Immature natural killer cell (primary cell): Measurements from ENCODE around the gene LAMB1. TPM values are rescaled to one million over a fixed set of nuclear protein-coding genes. Genes with fewer than 3 reads are reported as not detected.
A peak's percentile ranks its signal among the peaks of the same experiment; 100 is the strongest.
"Not testable (repeated sequence)": the region's sequence is repeated elsewhere in the genome, so short reads cannot be mapped to it uniquely, and the experiment has no call there.

ENCODE experiments used
- DNase-seq, 3 donors: peaks; one replicate each; pipeline ENCODE4 v3.0.0; 2022; ENCODE audit warnings: mixed read lengths in 1 of 3
- H3K27ac Mint-ChIP-seq, 6 donors: one replicate each; pipeline ENCODE4 v1.8.0; 2020; ENCODE audit warnings: mixed read lengths in 6 of 6, mild to moderate bottlenecking in 5 of 6, inconsistent platforms in 4 of 6, moderate library complexity in 3 of 6
- H3K27me3 Mint-ChIP-seq, 3 donors: one replicate each; pipeline ENCODE4 v1.8.0; 2020 to 2021; ENCODE audit warnings: low read depth in 3 of 3, mild to moderate bottlenecking in 3 of 3, mixed read lengths in 3 of 3, moderate library complexity in 3 of 3, inconsistent platforms in 1 of 3
- H3K36me3 Mint-ChIP-seq, 3 donors: one replicate each; pipeline ENCODE4 v1.8.0; 2020; ENCODE audit warnings: mixed read lengths in 3 of 3, inconsistent platforms in 2 of 3, mild to moderate bottlenecking in 2 of 3
- H3K4me1 Mint-ChIP-seq, 2 donors: one replicate each; pipeline ENCODE4 v1.8.0; 2020; ENCODE audit warnings: inconsistent platforms in 2 of 2, mild to moderate bottlenecking in 2 of 2, mixed read lengths in 2 of 2, moderate library complexity in 1 of 2
- H3K4me3 Mint-ChIP-seq, 5 donors: one replicate each; pipeline ENCODE4 v1.8.0; 2020; ENCODE audit warnings: mild to moderate bottlenecking in 5 of 5, mixed read lengths in 5 of 5, inconsistent platforms in 3 of 5, moderate library complexity in 3 of 5
- H3K9me3 Mint-ChIP-seq, 6 donors: one replicate each; pipeline ENCODE4 v1.8.0; 2020; ENCODE audit warnings: mild to moderate bottlenecking in 6 of 6, mixed read lengths in 6 of 6, inconsistent platforms in 4 of 6, moderate library complexity in 3 of 6
- polyA plus RNA-seq, 3 donors: library from polyadenylated mRNA; unstranded; fragments of 300-500 nt; fragmentation: Illumina TruSeq; gene quantifications; one replicate each; pipeline ENCODE4 v1.2.3, GENCODE V29; 2021

Gene LAMB1
- polyA plus RNA-seq, 3 donors from 2014 or later, result 0.77 TPM; not detected in 2

GRCh38 chr7:107914831-107915230 lies 88.1 kb downstream of the LAMB1 start:
- Mint-ChIP-seq H3K36me3 (peaks cover 35 to 78% (median 63%) of the 10 kb centered on the region in 3 donors), H3K9me3 (no peaks in the 10 kb centered on the region), H3K27me3 (peaks cover 0 to 2% (median 0%) of the 10 kb centered on the region in 3 donors), H3K4me1 (peaks cover 8 to 47% of the 10 kb centered on the region in 2 donors), H3K4me3 (no peak overlapping the region), H3K27ac (peak overlapping the region in 2 of 6 donors; percentile 24 to 68)
- no peak for DNase-seq

GRCh38 chr7:107913851-107914250 lies 89.1 kb downstream of the LAMB1 start:
- no peak for DNase-seq
- Mint-ChIP-seq H3K4me1 (peaks cover 8 to 47% of the 10 kb centered on the region in 2 donors), H3K4me3 (no peak overlapping the region), H3K9me3 (no peaks in the 10 kb centered on the region), H3K27me3 (peaks cover 0 to 2% (median 0%) of the 10 kb centered on the region in 3 donors), H3K36me3 (peaks cover 36 to 77% (median 68%) of the 10 kb centered on the region in 3 donors), H3K27ac (peak overlapping the region in 2 of 6 donors; percentile 2 to 68)

DNA sequence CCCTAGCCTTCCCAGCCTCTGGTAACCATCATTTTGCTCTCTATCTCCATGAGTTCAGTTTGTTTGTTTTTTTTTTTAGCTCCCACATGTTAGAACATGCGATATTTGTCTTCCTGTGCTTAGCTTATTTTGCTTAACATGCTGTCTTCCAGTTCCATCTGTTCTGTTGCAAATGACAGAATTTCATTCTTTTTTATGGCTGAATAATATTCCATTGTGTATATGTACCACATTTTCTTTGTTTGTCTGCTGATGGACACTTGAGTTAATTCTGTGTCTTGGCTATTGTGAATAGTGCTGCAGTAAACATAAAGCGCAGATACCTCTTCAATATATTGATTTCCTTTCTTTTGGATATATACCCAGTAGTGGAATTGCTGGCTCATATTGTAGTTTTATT lies 91.0 kb downstream of the LAMB1 start:
- no peak for DNase-seq
- H3K27me3 Mint-ChIP-seq, result peaks cover 0 to 2% (median 0%) of the 10 kb centered on the region in 3 donors
- H3K36me3 Mint-ChIP-seq, result peaks cover 38 to 69% (median 57%) of the 10 kb centered on the region in 3 donors
- H3K4me1 Mint-ChIP-seq, result peaks cover 8 to 47% of the 10 kb centered on the region in 2 donors
- no peak overlapping the region for H3K4me3 Mint-ChIP-seq
- no peak overlapping the region for H3K27ac Mint-ChIP-seq
- H3K9me3 Mint-ChIP-seq, result no peaks in the 10 kb centered on the region

DNA sequence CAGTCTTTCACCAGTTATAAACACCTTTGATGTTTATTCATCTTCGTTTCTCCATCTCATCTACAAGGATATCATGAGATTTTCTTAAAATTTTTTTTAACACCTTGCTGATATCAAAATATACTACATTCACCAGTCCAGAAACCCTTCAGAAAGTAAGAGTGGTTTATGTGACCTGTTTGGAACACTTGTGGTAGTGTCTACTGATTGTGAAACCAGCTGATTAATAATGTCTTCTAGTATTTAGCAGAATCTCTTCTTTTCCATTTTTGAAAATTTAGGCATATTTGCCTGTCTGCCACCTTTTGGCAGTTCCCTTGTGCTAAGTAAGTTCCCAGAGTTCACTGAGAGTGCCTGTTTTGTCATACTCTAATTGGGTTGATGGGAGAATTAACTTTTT lies 93.5 kb downstream of the LAMB1 start:
- Mint-ChIP-seq H3K4me1 (peaks cover 8 to 40% of the 10 kb centered on the region in 2 donors), H3K36me3 (peaks cover 33 to 65% (median 56%) of the 10 kb centered on the region in 3 donors), H3K9me3 (no peaks in the 10 kb centered on the region), H3K27me3 (peaks cover 0 to 2% (median 0%) of the 10 kb centered on the region in 3 donors), H3K4me3 (no peak overlapping the region), H3K27ac (no peak overlapping the region)
- DNase-seq, result no peak

DNA sequence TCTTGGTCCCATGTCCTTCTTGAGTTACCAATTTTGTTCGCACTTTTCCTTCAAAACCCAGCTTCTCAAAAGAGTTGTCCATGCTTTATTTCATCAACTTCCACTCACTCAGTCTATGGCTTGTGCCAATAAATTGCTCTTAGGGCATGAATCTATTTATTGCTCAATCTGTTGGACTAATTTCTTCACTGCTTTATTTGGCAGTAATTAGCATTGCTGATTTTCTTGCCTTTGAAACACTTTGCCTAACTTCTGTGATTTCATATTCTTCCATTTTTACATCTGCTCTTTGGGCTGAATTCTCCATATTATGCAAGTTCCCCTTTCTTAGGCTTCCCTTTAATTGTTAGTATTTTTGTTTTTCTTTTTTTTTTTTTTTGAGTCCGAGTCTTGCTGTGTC lies 95.2 kb downstream of the LAMB1 start:
- no peaks in the 10 kb centered on the region for H3K9me3 Mint-ChIP-seq
- peaks cover 0 to 2% (median 0%) of the 10 kb centered on the region in 3 donors for H3K27me3 Mint-ChIP-seq
- peak overlapping the region in 1 of 6 donors; percentile 31 for H3K27ac Mint-ChIP-seq
- H3K36me3 Mint-ChIP-seq, result peaks cover 41 to 60% (median 53%) of the 10 kb centered on the region in 3 donors
- DNase-seq, result no peak
- no peak overlapping the region for H3K4me3 Mint-ChIP-seq
- peaks cover 0 to 29% of the 10 kb centered on the region in 2 donors for H3K4me1 Mint-ChIP-seq

DNA sequence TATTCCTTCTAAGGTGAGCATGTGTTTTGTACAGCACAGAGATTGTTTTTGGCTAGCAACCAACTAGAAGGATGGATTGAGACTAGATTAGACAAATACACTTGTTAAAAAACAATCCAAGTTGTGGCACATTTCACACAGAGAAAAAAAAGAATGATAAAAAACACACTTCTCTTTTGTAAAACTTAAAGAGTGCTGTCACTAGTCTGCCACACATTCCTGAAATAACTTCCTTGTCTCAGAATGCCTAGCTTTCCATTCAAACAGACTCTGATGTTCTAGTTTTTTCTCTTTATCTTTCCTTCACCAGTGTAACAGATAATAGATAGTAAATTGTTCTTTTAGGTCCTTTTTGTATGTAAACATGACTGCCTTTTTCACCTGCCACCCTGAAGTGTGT lies 100.6 kb downstream of the LAMB1 start:
- H3K4me3 Mint-ChIP-seq, result no peak overlapping the region
- H3K9me3 Mint-ChIP-seq, result no peaks in the 10 kb centered on the region
- DNase-seq, result no peak
- H3K27me3 Mint-ChIP-seq, result no peaks in the 10 kb centered on the region
- peaks cover 17 to 22% (median 19%) of the 10 kb centered on the region in 3 donors for H3K36me3 Mint-ChIP-seq
- H3K4me1 Mint-ChIP-seq, result peaks cover 17 to 40% of the 10 kb centered on the region in 2 donors
- peak overlapping the region in 1 of 6 donors; percentile 58 for H3K27ac Mint-ChIP-seq

DNA sequence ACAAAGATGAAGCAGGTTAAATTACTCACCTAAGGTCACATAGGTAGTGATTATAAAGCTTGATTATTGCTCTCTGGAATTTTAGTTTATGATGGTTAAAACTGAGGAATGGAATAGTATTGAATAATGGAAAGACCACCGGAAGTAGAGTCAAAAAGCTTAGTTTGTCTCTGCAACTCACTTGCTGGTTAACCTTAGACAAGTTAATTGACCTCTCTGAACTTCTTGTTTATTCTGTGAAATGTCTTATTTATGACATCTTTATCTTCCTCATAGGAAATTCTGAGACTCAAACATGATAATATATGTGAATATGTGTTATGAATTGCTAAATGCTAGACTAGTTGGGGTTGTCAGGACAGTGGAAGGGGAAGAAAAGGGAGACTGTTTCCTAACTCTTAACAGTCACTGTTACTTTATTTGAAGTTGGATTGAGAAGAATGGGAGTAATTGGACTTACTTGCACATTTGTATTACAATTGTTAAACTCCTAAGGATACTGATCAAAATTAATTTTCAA lies 102.4 kb downstream of the LAMB1 start:
- Mint-ChIP-seq H3K4me1 (peaks cover 32 to 58% of the 10 kb centered on the region in 2 donors), H3K27me3 (no peaks in the 10 kb centered on the region), H3K9me3 (no peaks in the 10 kb centered on the region), H3K4me3 (no peak overlapping the region), H3K36me3 (peaks cover 7 to 16% (median 15%) of the 10 kb centered on the region in 3 donors), H3K27ac (peak overlapping the region in 3 of 6 donors; percentile 12 to 55 (median 24))
- no peak for DNase-seq

GRCh38 chr7:107898997-107899594 lies 103.9 kb downstream of the LAMB1 start:
- Mint-ChIP-seq H3K36me3 (peaks cover 7 to 15% (median 11%) of the 10 kb centered on the region in 3 donors), H3K27me3 (no peaks in the 10 kb centered on the region), H3K9me3 (no peaks in the 10 kb centered on the region), H3K27ac (peak overlapping the region in 2 of 6 donors; percentile 25 to 36), H3K4me3 (no peak overlapping the region), H3K4me1 (peaks cover 45 to 73% of the 10 kb centered on the region in 2 donors)
- DNase-seq, result no peak

GRCh38 chr7:107892367-107892741 lies 110.6 kb downstream of the LAMB1 start:
- not testable (repeated sequence) for H3K36me3 Mint-ChIP-seq, DNase-seq, H3K9me3 Mint-ChIP-seq
- H3K27me3 Mint-ChIP-seq, result peaks cover 2 to 10% (median 8%) of the 10 kb centered on the region in 3 donors
- H3K4me3 Mint-ChIP-seq, result peak overlapping the region; percentile 95 to 100 (median 98)
- H3K4me1 Mint-ChIP-seq, result peaks cover 60 to 75% of the 10 kb centered on the region in 2 donors
- H3K27ac Mint-ChIP-seq, result peak overlapping the region; percentile 97 to 100 (median 100)

- H3K36me3 Mint-ChIP-seq, result peaks cover 0 to 3% (median 0%) of the 10 kb centered on the region in 3 donors
Observed at GRCh38 chr7:107891636-107892366, 111.2 kb downstream of the LAMB1 start.

DNA sequence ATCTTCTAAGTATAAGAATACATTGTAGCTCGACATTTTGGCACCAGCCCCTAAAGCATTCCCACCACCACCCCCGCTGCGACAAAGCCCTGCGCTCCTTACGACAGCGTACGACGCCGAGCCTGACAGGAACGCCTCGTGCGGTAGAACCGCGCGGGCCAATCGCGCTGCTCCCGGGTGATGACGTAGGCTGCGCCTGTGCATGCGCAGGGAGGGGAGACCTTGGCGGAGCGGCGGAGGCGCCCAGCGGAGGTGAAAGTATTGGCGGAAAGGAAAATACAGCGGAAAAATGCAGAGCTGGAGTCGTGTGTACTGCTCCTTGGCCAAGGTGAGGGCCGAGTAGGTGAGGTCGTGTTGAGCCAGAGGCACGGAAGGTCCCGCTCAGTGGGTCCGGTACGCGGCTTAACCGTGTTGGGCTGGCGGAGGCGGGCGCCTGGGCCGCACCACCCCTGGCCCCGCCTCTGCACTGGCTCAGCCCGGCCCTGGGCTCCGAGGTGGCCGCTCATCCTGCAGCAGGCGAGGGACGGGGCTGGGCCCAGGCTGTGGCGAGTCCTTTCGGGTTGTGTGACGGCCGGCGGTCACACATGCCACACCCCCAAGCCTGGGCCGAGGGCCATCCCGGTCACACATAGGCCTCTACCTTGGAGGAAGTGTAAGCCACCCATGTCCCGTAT lies 111.9 kb downstream of the LAMB1 start, which contains the start of gene DLD:
DLD (plus strand) TSS at position 222 of the 674 bp plus-strand sequence; CDS start at position 290, 68 bp downstream.
- peaks cover 0 to 3% (median 0%) of the 10 kb centered on the region in 3 donors for H3K36me3 Mint-ChIP-seq
- peaks cover 6 to 10% (median 8%) of the 10 kb centered on the region in 3 donors for H3K27me3 Mint-ChIP-seq
- H3K9me3 Mint-ChIP-seq, result no peaks in the 10 kb centered on the region
- peaks cover 51 to 62% of the 10 kb centered on the region in 2 donors for H3K4me1 Mint-ChIP-seq
- DNase-seq, result peak; percentile 92 to 94 (median 93)
- peak within 1 kb of the TSS; percentile 97 to 100 (median 100) for H3K27ac Mint-ChIP-seq
- peak within 1 kb of the TSS; percentile 95 to 100 (median 98) for H3K4me3 Mint-ChIP-seq

More at GRCh38 chr7:107891636-107892366, 111.2 kb downstream of the LAMB1 start:
- DNase-seq, result no peak
- H3K27me3 Mint-ChIP-seq, result peaks cover 2 to 10% (median 8%) of the 10 kb centered on the region in 3 donors
- peaks cover 56 to 69% of the 10 kb centered on the region in 2 donors for H3K4me1 Mint-ChIP-seq
- peak overlapping the region; percentile 95 to 100 (median 98) for H3K4me3 Mint-ChIP-seq
- peak overlapping the region; percentile 97 to 100 (median 100) for H3K27ac Mint-ChIP-seq
- no peaks in the 10 kb centered on the region for H3K9me3 Mint-ChIP-seq

DNA sequence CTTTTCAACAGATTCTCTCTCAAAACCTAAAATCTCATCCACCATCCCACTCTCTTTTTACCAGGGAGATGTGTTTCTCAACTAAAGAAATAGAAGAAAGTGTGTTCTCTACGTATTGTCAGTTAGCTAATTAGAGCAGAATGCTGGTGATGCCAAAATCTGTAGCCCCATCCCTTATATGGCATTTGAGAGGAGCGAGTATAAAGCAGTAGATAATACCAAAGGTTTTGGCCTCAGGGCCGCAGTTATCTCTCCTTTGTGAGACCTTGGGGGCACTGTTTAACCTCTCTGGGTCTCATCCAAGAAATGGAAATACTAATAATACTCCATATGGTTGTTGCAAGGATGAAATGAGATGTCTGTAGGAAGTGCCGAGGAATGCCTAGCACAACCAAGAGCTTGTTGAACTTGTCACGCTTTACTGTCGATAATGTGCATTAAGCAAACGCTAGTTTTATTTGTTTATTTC lies 112.4 kb downstream of the LAMB1 start:
- H3K27me3 Mint-ChIP-seq, result peaks cover 8 to 13% (median 11%) of the 10 kb centered on the region in 3 donors
- no peaks in the 10 kb centered on the region for H3K9me3 Mint-ChIP-seq
- peaks cover 0 to 3% (median 0%) of the 10 kb centered on the region in 3 donors for H3K36me3 Mint-ChIP-seq
- no peak for DNase-seq
- H3K4me1 Mint-ChIP-seq, result peaks cover 45 to 56% of the 10 kb centered on the region in 2 donors
- peak overlapping the region; percentile 95 to 100 (median 98) for H3K4me3 Mint-ChIP-seq
- H3K27ac Mint-ChIP-seq, result peak overlapping the region; percentile 97 to 100 (median 100)

DNA sequence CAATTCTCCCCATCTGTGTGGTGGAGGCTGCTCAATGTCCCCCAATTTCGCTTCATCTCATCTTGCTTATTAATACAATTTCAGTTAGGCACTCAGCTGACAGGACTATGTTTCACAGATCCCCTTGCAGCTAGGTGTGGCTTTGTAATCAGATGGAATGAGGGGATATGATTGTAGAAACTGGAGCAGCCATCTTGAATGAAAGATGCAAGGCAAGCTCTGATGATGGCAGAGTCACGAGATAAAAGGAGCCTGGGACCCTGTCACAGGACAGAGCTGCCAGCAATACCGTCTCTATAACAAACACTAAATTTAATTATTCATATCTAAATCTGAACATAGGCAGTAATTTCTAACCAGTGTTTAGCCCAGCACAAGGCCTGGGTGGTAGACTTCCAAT lies 113.0 kb downstream of the LAMB1 start:
- no peak for DNase-seq
- H3K36me3 Mint-ChIP-seq, result no peaks in the 10 kb centered on the region
- H3K4me1 Mint-ChIP-seq, result peaks cover 40 to 51% of the 10 kb centered on the region in 2 donors
- H3K27ac Mint-ChIP-seq, result peak overlapping the region; percentile 97 to 100 (median 100)
- no peaks in the 10 kb centered on the region for H3K9me3 Mint-ChIP-seq
- peaks cover 8 to 13% (median 12%) of the 10 kb centered on the region in 3 donors for H3K27me3 Mint-ChIP-seq
- peak overlapping the region; percentile 26 to 100 (median 98) for H3K4me3 Mint-ChIP-seq
